Measurements from ENCODE around the gene C2orf42. TPM values are rescaled to one million over a fixed set of nuclear protein-coding genes. Genes with fewer than 3 reads are reported as not detected.

The C2orf42 gene
- total and polyA plus RNA-seq, 10 of the 15 experiments (the other 5 are each of a cell fraction or from before 2014, with no cell fraction given), result 5.5 to 19.8 (median 11.5) TPM

- TF ChIP-seq ZBTB33 (IDR thresholded peaks at IDR 0.05), result no peak
- no peak for TF ChIP-seq NRF1 (conservative IDR thresholded peaks at IDR 0.05; ENCODE audit: low read depth, low read length)
- no peak for TF ChIP-seq IRF4 (IDR thresholded peaks at IDR 0.05; ENCODE audit: low read depth, low read length)
- no peak for TF ChIP-seq REST (IDR thresholded peaks at IDR 0.05; ENCODE audit: low read depth, low read length)
- TF ChIP-seq SIX5 (IDR thresholded peaks at IDR 0.05; ENCODE audit: low read depth, low read length, severe bottlenecking), result no peak
- no peak for TF ChIP-seq FOXM1 (IDR thresholded peaks at IDR 0.05; ENCODE audit: low read depth, low read length)
- TF ChIP-seq MEF2A (IDR thresholded peaks at IDR 0.05; ENCODE audit: insufficient read depth, low read depth, low read length), result no peak
- TF ChIP-seq SRF (IDR thresholded peaks at IDR 0.05; ENCODE audit: low read depth in 2 of 2, low read length in 2 of 2), result no peak
- no peak for TF ChIP-seq NBN (IDR thresholded peaks at IDR 0.05)
- no peak for TF ChIP-seq WRNIP1 (IDR thresholded peaks at IDR 0.05; ENCODE audit: borderline replicate concordance, low read depth, low read length)
- TF ChIP-seq E2F8 (IDR thresholded peaks at IDR 0.05; ENCODE audit: low read depth, partially characterized antibody), result no peak
- TF ChIP-seq RCOR1 (conservative IDR thresholded peaks at IDR 0.05; ENCODE audit: low read depth, low read length), result no peak
- TF ChIP-seq TARDBP (IDR thresholded peaks at IDR 0.05; ENCODE audit: borderline replicate concordance), result no peak
- no peak for TF ChIP-seq PBX3 (IDR thresholded peaks at IDR 0.05; ENCODE audit: insufficient replicate concordance, low read depth, low read length)
- no peak for TF ChIP-seq MEF2B (IDR thresholded peaks at IDR 0.05; ENCODE audit: partially characterized antibody, poor library complexity, severe bottlenecking)
- no peak for TF ChIP-seq ZNF384 (IDR thresholded peaks at IDR 0.05; ENCODE audit: borderline replicate concordance, low read depth, low read length)
- TF ChIP-seq E2F4 (IDR thresholded peaks at IDR 0.05; ENCODE audit: low read depth, low read length), result no peak
- TF ChIP-seq NR2C2 (IDR thresholded peaks at IDR 0.05; ENCODE audit: borderline replicate concordance, control insufficient read depth, insufficient read length, low read depth), result no peak
- no peak for TF ChIP-seq POLR2AphosphoS2 (IDR thresholded peaks at IDR 0.05; ENCODE audit: low read depth, low read length)
These were observed 48.8 kb downstream of the C2orf42 start (continued) for GRCh38 chr2:70141902-70142589.
